Activated CD4-positive, alpha-beta T cell treated with anti-CD3 and anti-CD28 coated beads, Interleukin-2, amount 50 U/mL, for 16 hours (primary cell): ENCODE data around the gene CNTNAP2.
"Not testable (repeated sequence)": the region's sequence is repeated elsewhere in the genome, so short reads cannot be mapped to it uniquely, and the experiment has no call there.

ENCODE experiments used
- DNase-seq: peaks from one replicate; pipeline ENCODE4 v3.0.0-alpha.2; 2020

CNTNAP2 gene

DNA sequence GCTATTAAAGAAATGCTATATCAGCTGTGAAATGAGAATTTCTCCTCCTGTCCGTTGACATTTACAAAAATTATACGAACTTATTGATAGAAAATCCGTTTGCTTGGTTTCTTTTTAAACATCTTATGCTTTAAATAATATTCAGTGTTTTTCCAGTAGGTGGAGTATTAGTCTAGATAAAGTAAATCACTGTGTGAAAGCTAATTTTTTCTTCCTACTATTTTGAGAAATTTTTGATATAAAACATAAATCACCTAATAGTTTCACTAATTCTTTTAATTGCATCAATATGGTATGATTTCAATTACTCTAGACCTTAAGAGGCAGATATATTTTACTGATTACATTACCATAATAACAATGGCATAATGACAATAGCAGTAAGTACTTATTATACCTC is 2138.7 kb downstream of the CNTNAP2 start:
- DNase-seq: no peak

DNA sequence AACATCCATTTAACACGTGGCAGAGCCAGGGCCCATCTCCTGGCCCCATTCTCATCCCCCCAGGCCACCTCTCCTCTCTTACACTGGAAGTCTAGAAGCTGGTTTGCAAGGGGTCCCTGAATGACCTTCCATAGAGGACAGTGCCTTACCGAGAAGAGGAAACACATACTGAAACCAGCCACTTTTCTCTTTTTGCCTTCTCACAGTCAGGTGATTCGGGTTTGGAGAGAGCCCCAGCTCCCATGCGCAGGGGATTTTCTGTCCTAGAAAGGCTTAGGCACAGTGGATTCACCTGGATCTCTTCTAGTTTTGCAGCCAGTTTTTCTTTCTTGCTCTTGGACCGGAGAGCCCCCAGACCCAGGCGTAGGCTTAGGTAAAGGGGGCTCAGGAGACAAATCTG is 2139.8 kb downstream of the CNTNAP2 start:
- no peak for DNase-seq

DNA sequence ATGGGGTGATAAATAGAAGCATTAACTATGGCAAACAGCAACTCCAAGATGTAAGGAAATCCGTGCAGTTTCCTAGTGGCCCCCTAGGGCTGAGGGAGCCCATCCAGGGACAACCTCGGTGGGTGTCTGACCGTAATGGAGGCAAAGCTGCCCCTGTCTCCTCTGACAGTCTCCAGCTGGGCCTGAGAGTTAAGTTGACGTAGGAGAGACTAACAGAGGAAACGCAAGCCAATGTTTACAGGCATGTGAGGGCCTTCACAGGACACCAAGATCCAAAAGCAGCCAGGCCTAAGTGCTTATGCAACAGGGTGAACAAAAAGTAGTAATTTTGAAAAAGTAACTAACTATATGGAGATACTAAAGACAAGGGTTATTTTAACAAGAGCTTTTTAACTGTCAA is 2144.0 kb downstream of the CNTNAP2 start:
- no peak for DNase-seq

DNA sequence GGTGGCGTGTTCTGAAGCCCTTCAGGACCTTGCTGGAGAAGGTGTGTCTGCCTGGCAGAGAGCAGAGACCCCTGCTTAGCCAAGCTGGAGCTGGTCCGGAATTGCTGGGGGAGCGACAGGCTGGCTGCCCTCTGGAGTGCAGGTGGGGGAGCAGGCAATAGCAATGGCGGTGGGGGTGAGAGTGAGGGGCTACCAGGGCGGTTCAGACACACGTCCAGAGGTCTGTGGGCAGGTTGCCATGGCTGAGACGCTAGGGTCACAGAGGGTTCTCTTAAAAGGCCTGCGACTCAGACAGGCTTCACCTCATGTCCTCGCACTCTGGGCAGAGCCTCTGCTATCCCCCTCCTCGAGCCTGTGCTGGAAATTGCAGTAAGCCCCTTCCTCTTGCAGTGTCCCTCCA is 2144.9 kb downstream of the CNTNAP2 start:
- DNase-seq: no peak

DNA sequence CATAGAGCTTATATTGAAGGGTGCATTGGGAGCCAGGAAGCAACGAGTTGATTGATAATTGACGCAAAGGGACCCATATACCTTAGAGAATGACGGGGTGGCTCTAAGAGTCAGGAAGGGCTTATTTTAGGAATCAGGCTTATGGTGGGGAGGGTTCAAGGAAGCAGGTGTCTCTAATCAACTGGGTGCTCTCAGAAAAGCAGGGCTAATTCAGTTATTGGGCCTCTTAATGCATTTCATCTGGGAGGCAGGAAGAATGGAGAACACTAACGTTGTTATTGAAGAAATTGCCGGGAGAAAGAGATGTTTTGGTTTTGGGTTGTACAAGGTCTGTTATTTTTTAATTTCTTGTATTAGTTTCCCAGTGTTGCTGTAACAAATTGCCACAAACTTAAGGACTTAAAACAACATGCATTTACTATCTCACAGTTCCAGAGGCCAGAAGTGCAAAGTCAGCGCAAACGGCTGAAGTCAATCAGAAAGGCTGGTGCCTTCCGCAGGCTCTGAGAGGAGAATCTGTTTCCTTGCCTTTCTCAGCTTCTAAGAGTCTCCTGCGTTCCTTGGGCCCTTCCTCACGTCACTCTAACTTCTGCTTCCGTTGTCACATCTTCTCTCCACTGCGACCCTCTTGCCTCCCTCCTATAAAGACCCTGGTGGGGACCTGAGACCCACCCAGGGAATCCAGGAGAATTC is 2145.5 kb downstream of the CNTNAP2 start:
- no peak for DNase-seq

DNA sequence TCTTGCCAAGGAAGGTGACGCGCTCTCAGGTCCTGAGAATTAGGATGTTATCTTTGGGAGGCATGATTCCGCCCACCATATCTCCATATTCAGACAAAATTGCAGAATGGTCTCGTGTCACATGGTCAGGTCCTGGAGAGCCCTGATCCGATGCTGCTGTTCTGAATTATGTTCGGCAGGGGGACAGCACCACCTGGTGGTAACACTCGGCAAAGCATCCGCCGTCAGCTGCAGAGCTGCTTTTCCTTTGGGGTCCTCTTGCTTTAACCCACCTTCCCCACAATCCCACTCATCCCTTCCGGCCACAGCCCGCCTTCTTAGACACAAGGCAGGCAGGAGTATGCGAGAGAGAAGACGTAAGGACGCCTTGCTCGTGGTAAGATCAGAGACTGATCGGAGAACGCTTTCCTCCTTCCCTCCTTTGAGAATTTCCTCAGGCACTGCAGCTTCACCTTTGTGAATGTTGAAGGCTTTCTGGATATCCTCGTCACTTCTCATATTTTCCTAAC is 2146.2 kb downstream of the CNTNAP2 start:
- DNase-seq: peak; percentile 60

DNA sequence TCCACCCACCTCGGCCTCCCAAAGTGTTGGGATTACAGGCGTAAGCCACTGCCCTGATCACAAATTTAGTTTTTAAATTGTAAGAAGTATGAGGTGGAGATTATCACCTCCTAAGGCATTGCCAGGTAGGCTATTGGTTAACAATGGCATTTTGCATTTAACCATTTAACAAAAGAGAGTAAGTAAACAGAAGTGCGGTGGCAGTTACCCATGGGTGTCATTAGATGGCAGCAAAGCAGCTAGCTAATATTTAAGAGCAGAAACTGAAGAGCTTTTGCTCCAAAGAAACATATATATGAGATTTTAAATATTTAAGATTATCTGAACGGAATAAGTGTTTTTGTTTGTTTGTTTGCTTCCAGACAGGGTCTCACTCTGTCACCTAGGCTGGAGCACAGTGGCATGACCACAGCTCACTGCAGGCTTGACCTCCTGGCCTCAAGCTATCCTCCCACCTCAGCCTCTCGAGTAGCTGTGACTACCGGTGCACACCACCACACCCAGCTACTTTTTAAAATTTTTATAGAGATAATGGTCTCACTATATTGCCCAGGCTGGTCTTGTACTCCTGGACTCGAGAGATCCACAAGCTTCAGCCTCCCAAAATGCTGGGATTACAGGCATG is 2148.4 kb downstream of the CNTNAP2 start:
- DNase-seq: peak; percentile 29

DNA sequence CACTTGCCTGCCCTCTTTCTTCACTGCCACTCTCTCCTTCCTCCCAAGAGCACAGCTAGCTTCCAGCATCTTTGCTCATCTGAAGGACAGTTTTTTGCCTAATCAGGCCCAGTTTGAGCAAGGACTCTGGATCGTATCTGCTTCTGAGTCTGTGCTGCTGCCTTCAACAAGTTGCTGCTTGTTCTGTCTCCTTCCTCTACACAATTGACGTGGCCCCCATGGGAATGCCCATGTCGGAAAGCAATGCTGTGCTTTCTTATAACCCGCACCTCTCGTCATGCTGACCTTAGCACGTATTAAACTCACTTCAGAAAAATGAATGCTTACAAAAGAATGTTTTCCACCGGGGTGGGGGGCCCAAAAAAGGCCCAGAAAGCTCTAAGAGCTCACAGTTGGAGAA is 2149.3 kb downstream of the CNTNAP2 start:
- no peak for DNase-seq

DNA sequence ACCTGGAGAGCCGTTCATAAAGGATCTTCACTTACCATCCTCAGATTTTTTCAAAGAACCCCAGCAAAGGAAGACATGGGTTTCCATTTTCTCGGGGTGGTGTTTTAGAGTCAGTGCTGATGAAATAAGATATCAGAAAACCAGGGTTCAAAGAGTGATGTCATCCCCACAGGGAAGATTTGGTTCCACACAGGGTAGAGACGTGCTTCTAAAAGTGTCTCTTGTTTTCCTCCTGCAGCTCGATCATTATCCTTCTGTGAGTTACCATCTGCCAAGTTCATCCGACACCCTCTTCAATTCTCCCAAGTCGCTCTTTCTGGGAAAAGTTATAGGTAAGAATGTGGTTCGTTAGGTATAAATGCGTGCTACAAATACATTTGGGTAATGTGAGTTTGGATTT is 2150.2 kb downstream of the CNTNAP2 start:
- no peak for DNase-seq

DNA sequence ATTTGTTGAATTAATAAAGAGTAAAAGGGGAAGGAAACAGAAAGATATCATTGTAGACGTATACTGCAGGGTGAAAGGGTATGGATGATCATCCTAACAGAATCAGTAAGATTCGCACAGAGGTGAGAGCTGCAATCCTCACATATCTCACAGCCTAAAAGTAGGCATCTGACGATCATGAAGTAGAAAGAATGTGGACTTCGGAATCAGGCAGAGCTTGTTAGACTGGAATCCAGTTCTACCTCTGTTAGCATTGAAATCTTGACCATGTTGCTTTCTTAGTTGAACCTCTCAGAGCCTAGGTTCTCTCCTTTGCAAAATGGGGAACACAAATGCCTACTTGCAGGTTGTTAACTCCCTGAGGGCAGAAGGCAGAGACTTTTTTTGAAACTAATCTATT is 2154.0 kb downstream of the CNTNAP2 start:
- DNase-seq: no peak

DNA sequence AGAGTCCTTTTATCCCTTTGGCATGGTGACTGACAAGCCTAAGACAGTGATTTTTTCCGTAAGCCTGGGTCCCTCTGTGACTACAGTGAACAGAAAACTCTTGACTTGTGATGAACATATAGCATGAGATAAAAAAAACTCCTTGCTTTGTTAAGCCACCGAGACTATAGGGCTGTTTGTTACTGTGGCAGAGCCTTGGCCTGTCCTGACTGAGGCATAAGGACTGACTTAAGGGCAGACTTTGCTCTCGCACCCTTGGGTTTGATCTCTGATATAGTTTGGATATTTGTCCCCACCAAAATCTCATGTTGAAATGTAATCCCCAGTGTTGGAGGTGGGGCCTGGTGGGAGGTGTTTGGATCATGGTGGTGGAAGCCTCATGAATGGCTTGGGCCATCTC is 2157.5 kb downstream of the CNTNAP2 start:
- no peak for DNase-seq

DNA sequence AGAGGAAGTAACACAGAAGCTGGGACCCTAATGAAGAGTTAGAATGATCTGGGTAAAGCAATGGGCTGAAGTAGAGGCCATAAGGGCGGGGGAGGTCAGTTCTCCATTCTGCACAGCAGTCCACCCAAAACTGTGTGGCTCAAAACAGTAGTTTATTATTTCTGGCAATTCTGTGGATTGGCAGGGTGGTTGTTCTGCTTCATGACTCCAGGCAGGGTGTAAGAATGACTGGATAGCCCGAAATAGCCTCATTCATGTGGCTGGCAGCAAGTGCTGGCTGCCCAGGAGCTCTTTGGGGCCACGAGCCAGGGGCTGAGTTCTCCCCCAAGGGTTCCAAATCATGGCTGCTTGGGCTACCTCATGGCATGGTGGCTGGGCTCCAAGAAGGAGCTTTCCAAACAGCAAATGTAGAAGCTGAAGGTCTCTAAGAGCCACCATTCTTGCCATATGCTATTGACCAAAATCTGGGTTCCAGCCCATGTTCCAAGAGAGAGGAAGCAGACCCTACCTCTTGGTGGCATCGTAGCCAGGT is 2158.8 kb downstream of the CNTNAP2 start:
- DNase-seq: no peak

DNA sequence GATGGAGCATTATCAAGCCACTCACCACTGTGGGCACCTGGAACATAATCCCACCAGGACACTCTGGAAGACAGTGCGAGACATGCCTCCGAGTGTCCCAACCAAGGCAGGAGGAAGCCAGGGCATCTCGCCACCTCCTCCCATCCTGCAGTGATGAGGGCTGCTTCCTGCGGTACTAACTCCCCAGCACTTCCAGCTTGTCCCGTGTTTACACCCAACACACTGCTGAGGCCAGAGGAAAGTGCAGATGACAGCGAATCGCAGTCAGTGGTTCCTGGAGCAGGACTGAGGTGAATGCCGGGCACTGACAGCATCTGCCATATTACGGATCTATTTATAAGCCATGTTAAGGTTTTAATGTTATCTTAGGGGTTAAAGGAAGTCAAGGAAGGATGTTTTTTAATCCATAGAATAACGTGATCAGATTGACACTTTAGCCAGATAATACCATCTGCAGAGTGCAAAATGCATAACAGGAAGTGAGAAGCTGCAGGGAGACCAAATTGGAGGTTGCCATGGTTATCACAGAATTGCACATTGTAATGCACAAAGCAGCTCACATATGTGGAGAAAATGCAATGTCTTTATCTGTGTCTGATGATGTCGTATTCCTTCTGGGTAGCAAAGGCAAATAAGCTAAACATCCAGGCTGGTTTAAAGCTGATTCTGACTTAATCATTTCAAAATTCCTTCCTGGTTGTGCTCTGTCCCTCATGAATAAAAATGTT is 2159.9 kb downstream of the CNTNAP2 start:
- no peak for DNase-seq

DNA sequence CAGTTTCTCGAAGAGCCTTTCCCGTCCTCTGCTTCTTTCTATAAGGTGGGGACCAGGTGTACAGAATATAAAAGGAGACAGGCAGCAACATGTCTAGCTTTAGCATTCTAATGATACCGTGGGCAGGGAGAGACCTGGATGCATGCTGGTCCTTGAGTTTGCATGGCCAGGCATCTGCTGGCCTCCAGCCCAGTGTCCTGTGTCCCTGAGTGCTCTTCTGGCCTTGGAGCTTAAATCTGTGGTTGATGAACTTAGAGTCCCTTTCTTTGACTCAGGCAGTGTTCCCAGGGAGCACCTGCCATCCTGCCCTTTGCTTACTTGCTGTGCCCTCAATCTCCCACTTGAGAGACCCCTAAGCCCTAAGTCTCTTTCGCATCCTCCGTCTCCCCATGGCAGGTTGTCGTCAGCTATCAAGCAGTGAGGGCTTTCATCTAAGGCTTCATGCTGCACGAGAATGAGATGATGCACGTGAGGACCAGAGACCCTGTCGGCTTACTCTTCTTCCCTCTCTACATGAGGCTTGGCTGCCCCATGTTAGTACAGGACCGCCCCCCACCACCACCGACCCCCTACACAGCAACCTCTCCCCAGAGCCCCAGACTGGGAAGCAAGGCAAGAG is 2160.6 kb downstream of the CNTNAP2 start:
- DNase-seq: no peak

DNA sequence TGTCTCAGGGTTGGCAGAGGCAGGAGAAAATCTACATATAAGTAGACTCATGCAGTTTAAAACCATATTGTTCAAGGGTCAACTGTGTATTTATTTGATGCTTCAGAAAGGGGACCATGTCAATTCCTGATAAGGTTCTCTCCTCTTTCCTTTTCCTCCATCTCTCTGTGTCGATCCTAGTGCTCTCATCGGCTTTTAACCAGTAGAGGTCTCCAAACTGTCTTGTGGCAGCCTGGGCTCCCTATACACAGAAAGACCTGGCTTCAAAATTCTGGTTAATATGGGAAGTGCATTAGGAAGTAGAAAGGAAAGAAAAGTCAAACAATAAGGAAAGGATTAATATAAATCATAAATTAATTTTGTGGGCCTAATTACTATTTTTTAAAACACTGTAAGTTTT is 2169.5 kb downstream of the CNTNAP2 start:
- no peak for DNase-seq

DNA sequence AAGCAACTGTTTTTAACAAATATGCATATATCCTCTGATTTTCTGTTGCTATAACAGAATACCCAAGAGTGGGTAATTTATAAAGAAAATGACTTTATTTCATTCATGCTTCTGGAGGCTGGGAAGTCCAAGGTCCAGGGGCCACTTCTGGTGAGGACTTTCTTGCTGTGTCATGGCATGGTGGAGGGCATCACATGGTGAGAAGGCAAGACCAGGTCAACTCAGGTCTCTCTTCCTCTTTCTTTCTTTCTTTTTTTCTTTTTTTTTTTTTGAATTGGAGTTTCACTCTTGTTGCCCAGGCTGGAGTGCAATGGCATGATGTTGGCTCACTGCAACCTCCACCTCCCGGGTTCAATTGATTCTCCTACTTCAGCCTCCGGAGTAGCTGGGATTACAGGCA is 2170.9 kb downstream of the CNTNAP2 start:
- DNase-seq: no peak

DNA sequence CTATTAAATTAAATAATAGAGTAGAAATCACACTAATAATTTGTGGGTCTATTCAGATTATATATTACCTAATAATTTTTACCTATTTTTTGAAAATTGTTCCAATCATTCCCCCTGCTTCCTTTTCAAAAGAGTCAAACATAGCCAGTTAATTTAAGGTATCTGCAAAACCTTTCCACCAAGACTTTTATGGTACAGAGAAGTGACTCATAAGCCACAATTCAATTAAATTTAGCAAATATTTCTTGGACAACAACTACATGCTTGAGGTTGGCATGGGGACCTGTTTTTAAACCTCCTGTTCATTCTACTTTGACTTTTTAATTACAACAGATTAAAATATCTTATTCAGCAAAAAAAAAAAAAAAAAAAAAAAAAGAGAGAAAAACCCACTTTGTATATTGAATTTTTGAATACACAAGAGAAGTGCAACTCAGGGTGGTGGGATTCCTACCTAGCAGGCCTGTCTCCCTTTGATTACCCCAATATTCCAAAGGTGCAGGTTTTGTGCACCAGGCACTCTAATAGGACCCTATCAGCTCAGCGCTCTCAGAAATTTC is 2172.1 kb downstream of the CNTNAP2 start:
- DNase-seq: no peak

DNA sequence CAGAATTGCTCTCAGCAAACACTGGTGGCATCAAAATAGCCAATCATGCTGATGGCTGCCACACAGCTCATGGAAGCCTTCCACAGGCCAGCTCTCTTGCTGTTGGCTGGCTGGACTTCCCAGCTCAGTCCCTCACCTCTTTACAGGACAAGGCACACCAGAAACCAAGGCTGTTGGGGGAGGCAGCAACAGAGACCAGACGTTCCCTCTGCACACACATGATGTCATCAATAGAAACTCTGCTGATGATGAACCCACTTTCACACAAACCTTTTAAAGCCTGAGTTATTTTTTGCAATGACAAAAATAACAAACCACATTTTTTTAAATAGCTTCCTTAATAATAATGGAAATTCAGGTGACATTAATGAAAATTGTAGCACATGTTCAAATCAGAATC is 2173.0 kb downstream of the CNTNAP2 start:
- no peak for DNase-seq

DNA sequence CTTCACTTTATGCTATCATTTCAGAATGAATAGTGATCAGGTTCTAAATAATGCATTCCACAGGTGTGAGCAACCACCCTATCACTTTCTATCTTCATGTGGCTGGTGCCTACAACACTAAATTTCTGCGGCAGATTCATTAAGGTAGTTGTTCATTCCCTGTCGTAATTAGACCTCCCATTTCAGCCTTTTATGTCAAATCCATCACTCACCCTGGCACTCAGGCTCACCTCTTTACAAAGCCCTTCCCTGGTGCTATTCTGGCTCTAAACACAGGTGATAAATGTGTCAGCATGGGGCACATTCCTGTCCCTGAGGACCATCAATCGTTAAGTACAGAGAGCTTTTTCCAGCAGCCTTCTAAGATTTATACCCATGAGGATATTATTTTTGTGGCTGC is 2173.9 kb downstream of the CNTNAP2 start:
- no peak for DNase-seq

DNA sequence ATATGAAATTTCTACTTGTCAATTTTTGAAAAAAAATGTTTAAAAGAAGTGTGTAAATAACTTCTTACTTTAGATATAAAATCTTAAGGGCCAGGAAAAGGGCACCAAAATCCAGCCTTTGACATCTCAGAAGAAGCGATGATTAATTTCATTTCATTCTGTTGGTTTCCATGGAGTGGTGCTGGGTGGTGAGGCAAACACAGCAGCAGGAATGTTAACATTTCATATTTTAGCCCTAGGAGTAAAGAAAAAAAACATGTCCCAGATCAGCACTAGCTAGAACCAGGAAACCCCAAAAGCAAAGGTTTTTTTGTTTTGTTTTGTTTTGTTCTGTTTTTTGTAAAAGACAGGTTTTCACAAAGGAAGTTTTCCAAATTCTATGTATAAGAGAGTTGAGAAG is 2175.2 kb downstream of the CNTNAP2 start:
- no peak for DNase-seq

DNA sequence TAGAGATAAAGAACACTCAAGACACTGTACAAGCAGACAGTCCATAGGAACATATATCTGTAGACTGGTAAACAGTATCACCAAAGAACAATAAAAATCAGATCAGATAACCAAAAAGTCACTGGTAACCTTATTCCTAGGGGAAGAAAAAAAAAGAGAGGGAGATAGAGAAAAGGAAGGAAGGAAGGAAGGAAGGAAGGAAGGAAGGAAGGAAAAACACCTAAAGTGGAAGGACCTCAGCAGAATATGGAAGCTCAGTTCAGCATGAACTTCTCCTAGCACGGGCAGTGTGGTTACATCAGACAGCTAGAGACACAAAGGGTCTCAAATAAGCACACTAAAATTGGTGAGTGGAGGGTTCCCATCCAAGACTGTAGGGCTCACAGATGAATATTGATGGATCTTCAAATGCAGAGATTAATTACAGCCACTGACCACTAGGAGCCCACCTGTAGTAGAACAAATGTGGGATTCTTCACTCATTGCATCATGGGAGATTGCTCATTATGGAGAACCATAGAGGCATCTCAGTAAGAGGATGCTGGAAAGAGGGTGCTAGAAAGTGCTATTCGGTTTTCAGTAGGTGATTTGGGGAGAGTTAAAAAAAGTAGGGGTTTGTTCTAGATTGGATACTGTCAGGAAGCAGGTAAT is 2180.5 kb downstream of the CNTNAP2 start:
- no peak for DNase-seq

DNA sequence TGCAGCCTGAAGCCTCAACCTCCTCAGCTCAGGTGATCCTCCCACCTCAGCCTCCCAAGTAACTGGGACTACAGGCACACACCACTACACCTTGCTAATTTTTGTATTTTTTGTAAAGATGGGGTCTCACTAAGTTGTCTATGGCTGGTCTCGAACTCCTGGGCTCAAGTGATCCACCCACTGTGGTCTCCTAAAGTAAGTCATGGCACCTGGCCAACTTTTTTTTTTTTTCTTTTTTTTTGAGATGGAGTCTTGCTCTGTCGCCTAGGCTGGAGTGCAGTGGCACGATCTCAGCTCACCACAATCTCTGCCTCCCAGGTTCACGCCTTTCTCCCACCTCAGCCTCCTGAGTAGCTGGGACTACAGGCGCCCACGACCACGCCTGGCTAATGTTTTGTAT is 2182.2 kb downstream of the CNTNAP2 start:
- not testable (repeated sequence) for DNase-seq
